Activated CD4-positive, alpha-beta T cell treated with anti-CD3 and anti-CD28 coated beads, Interleukin-10, Interleukin-2, amounts not matched to agents 100 ng/mL and 50 ng/mL, durations not matched to agents 16 hours and 8 hours (primary cell): ENCODE data around the gene BABAM2.
"Not testable (repeated sequence)": the region's sequence is repeated elsewhere in the genome, so short reads cannot be mapped to it uniquely, and the experiment has no call there.

Experiments
- DNase-seq: peaks from one replicate; pipeline ENCODE4 v3.0.0-alpha.2; 2020

The BABAM2 gene

GRCh38 chr2:28084564-28084963 is 194.0 kb downstream of the BABAM2 start:
- no peak for DNase-seq

- no peak for DNase-seq
Observed at GRCh38 chr2:28085201-28085600, 194.7 kb downstream of the BABAM2 start.

- DNase-seq, result no peak
Observed at GRCh38 chr2:28086611-28087010, 196.1 kb downstream of the BABAM2 start.

- no peak for DNase-seq
Observed at GRCh38 chr2:28088970-28089369, 198.4 kb downstream of the BABAM2 start.

GRCh38 chr2:28089486-28089885 is 199.0 kb downstream of the BABAM2 start:
- no peak for DNase-seq

- DNase-seq, result no peak
Observed at GRCh38 chr2:28093308-28093707, 202.8 kb downstream of the BABAM2 start.

GRCh38 chr2:28093768-28094167 is 203.2 kb downstream of the BABAM2 start:
- no peak for DNase-seq

GRCh38 chr2:28094739-28095138 is 204.2 kb downstream of the BABAM2 start:
- DNase-seq, result no peak

- no peak for DNase-seq
Observed at GRCh38 chr2:28095622-28096021, 205.1 kb downstream of the BABAM2 start.

GRCh38 chr2:28096421-28096820 is 205.9 kb downstream of the BABAM2 start:
- no peak for DNase-seq

- DNase-seq, result no peak
Observed at GRCh38 chr2:28098501-28099225, 208.1 kb downstream of the BABAM2 start.

- no peak for DNase-seq
Observed at GRCh38 chr2:28101123-28101522, 210.6 kb downstream of the BABAM2 start.

GRCh38 chr2:28101892-28102291 is 211.4 kb downstream of the BABAM2 start:
- no peak for DNase-seq

- peak; percentile 6 for DNase-seq
Observed at GRCh38 chr2:28102455-28102874, 211.9 kb downstream of the BABAM2 start.

GRCh38 chr2:28103611-28104010 is 213.1 kb downstream of the BABAM2 start:
- DNase-seq, result no peak

- no peak for DNase-seq
Observed at GRCh38 chr2:28108143-28108542, 217.6 kb downstream of the BABAM2 start.

- not testable (repeated sequence) for DNase-seq
Observed at GRCh38 chr2:28113771-28114170, 223.2 kb downstream of the BABAM2 start.

- no peak for DNase-seq
Observed at GRCh38 chr2:28117104-28117596, 226.6 kb downstream of the BABAM2 start.

GRCh38 chr2:28119631-28120030 is 229.1 kb downstream of the BABAM2 start:
- DNase-seq, result no peak

GRCh38 chr2:28128281-28128950 is 237.9 kb downstream of the BABAM2 start:
- no peak for DNase-seq

- peak; percentile 7 for DNase-seq
Observed at GRCh38 chr2:28129955-28130695, 239.6 kb downstream of the BABAM2 start.

- no peak for DNase-seq
Observed at GRCh38 chr2:28133778-28134177, 243.2 kb downstream of the BABAM2 start.

- DNase-seq, result no peak
Observed at GRCh38 chr2:28134262-28134812, 243.8 kb downstream of the BABAM2 start.
